Anterior cingulate cortex (tissue), 58 donors: Measurements from ENCODE around the gene PTPRN2.

Experiments used
- DNase-seq, 58 donors: peaks; one replicate each; lab custom pipeline; 2025; lab: John Stamatoyannopoulos, UW

PTPRN2 gene

GRCh38 chr7:157887400-157887799 is 700.2 kb downstream of the PTPRN2 start:
- DNase-seq: no peak

DNA sequence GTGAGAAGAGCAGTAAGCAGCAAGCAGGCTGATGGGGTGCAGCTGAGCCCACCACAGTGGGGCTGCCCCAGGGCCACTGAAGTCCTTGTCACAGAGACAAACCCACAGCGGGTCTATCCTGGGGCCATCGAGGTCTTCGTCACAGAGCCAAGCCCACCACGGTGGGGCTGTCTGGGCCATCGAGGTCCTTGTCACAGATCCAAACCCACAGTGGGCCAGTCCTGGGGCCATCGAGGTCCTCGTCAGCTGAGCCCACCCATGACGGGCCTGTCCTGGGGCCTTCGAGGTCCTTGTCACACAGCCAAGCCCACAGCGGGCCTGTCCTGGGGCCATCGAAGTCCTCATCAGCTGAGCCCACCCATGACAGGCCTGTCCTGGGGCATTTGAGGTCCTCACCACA is 700.9 kb downstream of the PTPRN2 start:
- no peak for DNase-seq

DNA sequence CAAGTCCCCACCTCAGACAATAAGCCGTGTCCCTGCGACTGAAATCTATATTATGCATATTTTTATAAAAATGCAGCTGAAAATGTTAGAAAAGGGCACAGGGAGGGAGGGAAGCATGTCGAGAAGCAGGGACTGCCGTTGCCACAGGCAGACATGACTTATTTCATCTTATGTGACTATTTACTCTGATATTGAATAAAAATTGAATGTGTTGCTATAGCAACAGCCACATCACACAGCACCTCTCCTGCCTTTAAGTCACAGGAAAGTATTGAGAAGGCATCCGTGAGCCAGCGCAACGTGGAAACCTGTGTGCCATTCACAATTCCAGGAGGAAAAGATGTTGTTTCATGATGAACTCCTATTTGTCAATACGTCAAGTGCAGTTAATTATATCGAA is 701.4 kb downstream of the PTPRN2 start:
- DNase-seq: no peak

- DNase-seq: no peak
Measured at GRCh38 chr7:157885140-157885539, 702.5 kb downstream of the PTPRN2 start.

GRCh38 chr7:157884461-157885062 is 703.1 kb downstream of the PTPRN2 start:
- no peak for DNase-seq

DNA sequence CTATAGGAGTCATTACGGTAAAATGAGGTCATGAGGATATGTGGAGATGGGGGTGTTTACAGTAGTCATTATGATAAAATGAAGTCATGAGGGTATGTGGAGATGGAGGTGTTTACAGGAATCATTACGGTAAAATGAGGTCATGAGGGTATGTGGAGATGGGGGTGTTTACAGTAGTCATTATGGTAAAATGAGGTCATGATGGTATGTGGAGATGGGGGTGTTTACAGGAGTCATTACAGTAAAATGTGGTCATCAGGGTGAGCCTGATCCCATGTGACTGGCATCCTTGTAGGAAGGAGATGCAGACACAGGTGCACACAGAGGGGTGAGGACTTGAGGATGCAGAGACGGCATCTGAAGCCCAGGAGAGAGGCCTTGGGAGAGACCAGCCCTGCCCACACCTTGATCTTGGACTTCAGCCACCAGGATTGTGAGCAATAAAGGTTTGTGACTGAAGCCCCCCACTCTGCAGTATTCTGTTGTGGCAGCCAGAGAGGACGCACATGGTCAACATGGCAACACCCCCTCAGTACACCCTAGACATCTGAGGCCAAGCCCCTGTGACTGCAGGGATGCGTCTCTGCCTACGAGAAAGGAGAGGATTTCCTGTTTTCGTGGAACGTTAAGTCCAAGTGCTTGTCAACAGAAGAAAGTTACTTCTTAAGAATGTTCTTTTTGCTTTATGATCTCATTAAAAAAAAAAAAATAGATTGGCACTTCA is 706.4 kb downstream of the PTPRN2 start:
- no peak for DNase-seq

GRCh38 chr7:157879391-157879790 is 708.2 kb downstream of the PTPRN2 start:
- no peak for DNase-seq

GRCh38 chr7:157877298-157878090 is 710.1 kb downstream of the PTPRN2 start:
- DNase-seq: no peak

DNA sequence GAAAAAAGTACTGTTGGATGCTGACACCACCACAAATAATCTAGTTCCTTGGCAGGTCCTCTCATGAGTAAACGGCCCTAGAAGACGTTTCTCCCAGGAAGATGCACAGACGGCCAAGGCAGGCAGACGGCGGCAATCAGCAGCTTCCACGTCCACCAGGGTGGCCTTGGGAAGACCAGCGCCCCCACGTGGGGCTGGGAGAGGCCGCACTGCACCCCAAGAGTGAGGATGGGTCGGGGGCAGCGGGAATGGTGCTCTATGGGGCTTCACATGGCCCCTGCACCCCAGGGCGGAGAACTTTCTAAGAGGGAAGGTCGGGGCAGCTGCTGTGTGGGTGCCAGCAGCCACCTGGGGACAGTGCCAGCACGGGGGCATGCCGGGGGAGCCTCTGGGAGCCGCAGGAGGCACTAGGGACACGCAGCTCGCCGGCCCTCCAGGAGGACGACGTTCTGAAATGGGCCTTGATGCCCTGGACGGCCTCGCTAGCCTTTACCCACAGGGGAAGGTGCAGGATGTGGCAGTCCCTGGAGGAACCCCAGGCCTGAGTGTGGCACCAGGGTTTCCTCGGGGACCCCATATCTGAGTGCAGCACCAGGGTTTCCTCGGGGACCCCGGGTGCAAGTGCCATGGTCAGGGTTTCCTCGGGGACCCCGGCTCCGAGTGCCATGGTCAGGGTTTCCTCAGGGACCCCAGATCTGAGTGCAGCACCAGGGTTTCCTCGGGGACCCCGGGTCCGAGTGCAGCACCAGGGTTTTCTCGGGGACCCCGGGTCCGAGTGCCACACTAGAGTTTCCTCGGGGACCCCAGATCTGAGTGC is 710.9 kb downstream of the PTPRN2 start:
- no peak for DNase-seq

DNA sequence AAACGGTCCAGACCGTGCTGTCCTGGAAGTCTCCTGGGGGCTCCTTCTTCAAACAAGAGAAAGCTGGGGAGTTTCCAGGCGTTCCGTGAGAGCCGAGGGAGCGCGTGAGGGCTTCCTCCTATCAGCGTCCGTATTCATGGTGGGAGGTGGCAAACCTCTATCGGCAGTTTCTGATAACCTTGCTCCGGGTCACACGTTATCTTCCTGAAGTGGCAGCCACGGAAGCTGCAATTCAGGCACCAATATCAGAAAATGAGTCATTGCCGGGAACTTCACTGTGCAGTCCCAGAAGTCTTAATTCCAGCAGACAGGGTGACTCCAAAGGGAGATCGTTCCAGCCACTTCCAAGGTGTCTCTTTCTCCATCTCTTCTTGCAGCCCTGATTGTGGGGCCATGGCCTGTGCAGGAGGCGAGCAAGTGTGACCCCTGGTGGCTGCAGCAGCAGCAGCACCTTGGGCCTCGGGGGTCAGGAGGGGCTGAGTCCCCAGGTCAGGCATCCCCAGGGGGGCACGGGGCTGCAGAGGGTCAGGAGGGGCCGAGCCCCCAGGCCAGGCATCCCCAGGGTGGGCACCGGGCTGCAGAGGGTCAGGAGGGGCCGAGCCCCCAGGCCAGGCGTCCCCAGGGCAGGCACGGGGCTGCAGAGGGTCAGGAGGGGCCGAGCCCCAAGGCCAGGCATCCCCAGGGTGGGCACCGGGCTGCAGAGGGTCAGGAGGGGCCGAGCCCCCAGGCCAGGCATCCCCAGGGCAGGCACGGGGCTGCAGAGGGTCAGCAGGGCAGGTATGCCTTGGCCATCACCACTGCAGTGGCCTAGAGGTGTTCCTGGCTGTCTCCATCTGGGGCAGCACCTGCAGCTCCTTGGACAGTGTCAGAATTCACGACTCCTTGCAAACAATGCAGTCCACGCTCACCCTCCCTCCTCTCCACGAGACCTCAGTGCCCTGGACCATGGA is 712.1 kb downstream of the PTPRN2 start:
- DNase-seq: peak in 4 of 58 donors; percentile 9 to 25 (median 12)

DNA sequence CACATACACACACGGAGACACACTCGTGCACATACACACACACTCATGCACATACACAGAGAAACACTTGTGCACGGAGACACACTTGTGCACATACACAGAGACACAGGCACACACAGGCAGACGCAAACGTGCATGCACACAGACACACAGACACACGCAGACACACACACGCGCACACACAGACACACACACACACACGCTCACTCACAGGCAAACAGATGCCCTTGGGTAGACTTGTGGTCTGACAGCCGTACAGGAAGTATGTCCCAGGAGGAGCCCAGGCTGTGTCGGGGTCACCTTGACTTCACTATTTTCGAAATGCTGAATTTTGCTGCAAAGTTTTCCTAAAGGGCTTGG is 712.8 kb downstream of the PTPRN2 start:
- DNase-seq: no peak

DNA sequence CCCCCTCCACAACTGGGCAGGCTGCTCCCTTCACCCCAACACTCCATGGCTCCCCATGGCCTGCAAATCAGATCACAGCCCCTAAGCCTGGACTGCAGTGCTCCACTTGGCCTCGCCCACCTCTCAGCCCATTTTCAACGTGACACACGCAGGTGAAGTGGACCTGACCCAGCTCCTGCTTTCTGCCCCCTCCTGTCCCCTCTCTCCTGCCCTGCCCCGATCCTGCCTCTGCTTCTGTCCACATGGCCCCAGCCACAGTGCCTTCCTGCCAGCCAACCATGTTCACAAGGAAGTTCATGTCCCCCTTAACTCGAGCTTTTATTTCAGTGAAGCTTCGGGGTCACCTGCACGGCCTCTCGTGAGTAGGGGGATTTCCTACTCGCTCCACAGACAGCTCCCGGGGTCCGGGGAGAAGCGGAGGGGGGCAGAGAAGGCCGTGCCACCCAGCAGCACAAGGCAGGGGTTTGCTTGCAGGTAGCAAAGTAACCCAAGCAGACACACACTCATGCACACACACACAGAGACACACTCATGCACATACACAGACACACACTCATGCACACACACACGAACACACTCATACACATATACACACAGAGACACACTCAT is 713.3 kb downstream of the PTPRN2 start:
- DNase-seq: no peak

GRCh38 chr7:157873664-157874063 is 714.0 kb downstream of the PTPRN2 start:
- DNase-seq: no peak

DNA sequence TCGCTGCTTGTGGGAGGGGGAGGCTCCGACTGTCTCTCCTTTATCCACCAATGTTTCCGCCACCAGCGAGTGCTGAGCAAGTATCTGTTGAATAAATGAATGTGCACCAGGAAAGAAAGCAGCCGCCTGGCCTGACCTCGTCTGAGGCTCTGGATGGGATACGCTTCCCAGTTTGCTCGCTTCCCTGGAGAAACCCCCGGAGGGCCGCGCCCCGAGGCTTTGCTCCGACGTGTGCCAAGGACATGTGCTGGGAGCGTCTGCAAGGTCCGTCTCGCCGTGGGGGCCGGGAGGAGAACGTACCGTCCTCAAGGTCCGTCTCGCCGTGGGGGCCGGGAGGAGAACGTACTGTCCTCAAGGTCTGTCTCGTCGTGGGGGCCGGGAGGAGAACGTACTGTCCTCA is 714.4 kb downstream of the PTPRN2 start:
- no peak for DNase-seq

- no peak for DNase-seq
Measured at GRCh38 chr7:157872447-157872846, 715.2 kb downstream of the PTPRN2 start.

DNA sequence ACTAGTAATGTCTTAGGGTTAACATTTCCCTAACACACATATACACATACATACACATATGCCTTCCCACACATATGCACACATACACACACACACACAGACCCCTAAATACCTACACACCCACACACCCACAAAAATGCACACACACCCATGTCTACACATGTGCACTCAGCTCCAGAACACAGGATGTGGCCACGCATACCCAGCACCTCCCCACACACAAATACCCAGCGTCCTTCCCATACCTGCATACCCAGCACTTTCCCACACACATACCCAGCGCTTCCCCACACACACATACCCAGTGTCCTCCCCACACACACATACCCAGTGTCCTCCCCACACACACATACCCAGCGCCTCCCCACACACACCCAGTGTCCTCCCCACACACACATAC is 715.9 kb downstream of the PTPRN2 start:
- DNase-seq: no peak

- DNase-seq: no peak
Measured at GRCh38 chr7:157870644-157871290, 716.9 kb downstream of the PTPRN2 start.

- DNase-seq: no peak
Measured at GRCh38 chr7:157869793-157870192, 717.8 kb downstream of the PTPRN2 start.
